WTC11 (cell line): Measurements from ENCODE around the gene AJM1. TPM values are rescaled to one million over a fixed set of nuclear protein-coding genes. Genes with fewer than 3 reads are reported as not detected.
"Not testable (repeated sequence)": the region's sequence is repeated elsewhere in the genome, so short reads cannot be mapped to it uniquely, and the experiment has no call there.

ENCODE experiments used
- ATAC-seq: fragments of 200-7000 bp; cut with Tn5 transposase; 2 replicates; pipeline ENCODE4 v1.10.0; 2021; ENCODE audit warnings: mild to moderate bottlenecking, moderate library complexity
- CTCF ChIA-PET: fragments of 300-600 bp; sonication (Branson Sonifier 250); formaldehyde crosslinking; loops from one replicate; lab custom pipeline; 2021; ENCODE audit warnings: antibody characterized with exemption; lab: Charles Lee
- POLR2A ChIA-PET: fragments of 350-600 bp; sonication (Branson Sonifier 250); formaldehyde crosslinking; loops from one replicate; lab custom pipeline; 2021; ENCODE audit warnings: antibody characterized with exemption; lab: Charles Lee
- DNase-seq: peaks from one replicate; pipeline ENCODE4 v3.0.0; 2021; ENCODE audit warnings: low spot score
- H3K27ac Mint-ChIP-seq: 2 replicates; pipeline ENCODE4 v1.8.0; 2021; ENCODE audit warnings: mixed read lengths
- H3K27me3 Mint-ChIP-seq: 2 replicates; pipeline ENCODE4 v1.8.0; 2021; ENCODE audit warnings: low read depth, mild to moderate bottlenecking, moderate library complexity, mixed read lengths
- H3K36me3 Mint-ChIP-seq: 2 replicates; pipeline ENCODE4 v1.8.0; 2021; ENCODE audit warnings: mixed read lengths
- H3K4me1 Mint-ChIP-seq: 2 replicates; pipeline ENCODE4 v1.8.0; 2022; ENCODE audit warnings: mixed read lengths
- H3K4me3 Mint-ChIP-seq: 2 replicates; pipeline ENCODE4 v1.8.0; 2021; ENCODE audit warnings: mild to moderate bottlenecking, moderate library complexity, mixed read lengths
- H3K9me3 Mint-ChIP-seq: 2 replicates; pipeline ENCODE4 v1.8.0; 2021; ENCODE audit warnings: mixed read lengths
- ATF1 ChIP-seq: sonication (generic); formaldehyde crosslinking; IDR thresholded peaks from 2 replicates; pipeline ENCODE4 v1.8.1; 2023; ENCODE audit warnings: mild to moderate bottlenecking, moderate library complexity, missing genetic modification reagents
- GABPB1 ChIP-seq: sonication (generic); formaldehyde crosslinking; IDR thresholded peaks from 2 replicates; pipeline ENCODE4 v1.8.1; 2023; ENCODE audit warnings: mild to moderate bottlenecking, missing genetic modification reagents
- NFATC4 ChIP-seq: fragments of 250-450 bp; sonication (Bioruptor Pico); IDR thresholded peaks from 2 replicates; pipeline ENCODE4 v1.9.0; 2021; ENCODE audit warnings: mild to moderate bottlenecking
- ZNF423 ChIP-seq: fragments of 250-450 bp; sonication (Bioruptor Pico); IDR thresholded peaks from 2 replicates; pipeline ENCODE4 v2.1.2; 2022; ENCODE audit warnings: mild to moderate bottlenecking, moderate library complexity
- total RNA-seq: library from RNA; stranded (reverse); gene quantifications from 3 replicates; pipeline ENCODE4 v1.2.3, GENCODE V29; 2021
- TF ChIP-seq, protein P1 (sequence below): sonication (generic); formaldehyde crosslinking; IDR thresholded peaks from 2 replicates; pipeline ENCODE4 v1.8.1; 2023; ENCODE audit warnings: mild to moderate bottlenecking, missing genetic modification reagents, moderate library complexity
- TF ChIP-seq, protein P2 (sequence below): sonication (generic); formaldehyde crosslinking; IDR thresholded peaks from 2 replicates; pipeline ENCODE4 v1.8.0; 2022; ENCODE audit warnings: missing genetic modification reagents
- TF ChIP-seq, protein P3 (sequence below): fragments of 250-450 bp; sonication (Bioruptor Pico); IDR thresholded peaks from 2 replicates; pipeline ENCODE4 v1.9.0; 2021; ENCODE audit warnings: mild to moderate bottlenecking
- TF ChIP-seq, protein P4 (sequence below): fragments of 250-450 bp; sonication (Bioruptor Pico); IDR thresholded peaks from 2 replicates; pipeline ENCODE4 v1.9.0; 2021; ENCODE audit warnings: mild to moderate bottlenecking, borderline replicate concordance

The AJM1 gene
- total RNA-seq, 1 experiment from 2014 or later, result 1.6 TPM

DNA sequence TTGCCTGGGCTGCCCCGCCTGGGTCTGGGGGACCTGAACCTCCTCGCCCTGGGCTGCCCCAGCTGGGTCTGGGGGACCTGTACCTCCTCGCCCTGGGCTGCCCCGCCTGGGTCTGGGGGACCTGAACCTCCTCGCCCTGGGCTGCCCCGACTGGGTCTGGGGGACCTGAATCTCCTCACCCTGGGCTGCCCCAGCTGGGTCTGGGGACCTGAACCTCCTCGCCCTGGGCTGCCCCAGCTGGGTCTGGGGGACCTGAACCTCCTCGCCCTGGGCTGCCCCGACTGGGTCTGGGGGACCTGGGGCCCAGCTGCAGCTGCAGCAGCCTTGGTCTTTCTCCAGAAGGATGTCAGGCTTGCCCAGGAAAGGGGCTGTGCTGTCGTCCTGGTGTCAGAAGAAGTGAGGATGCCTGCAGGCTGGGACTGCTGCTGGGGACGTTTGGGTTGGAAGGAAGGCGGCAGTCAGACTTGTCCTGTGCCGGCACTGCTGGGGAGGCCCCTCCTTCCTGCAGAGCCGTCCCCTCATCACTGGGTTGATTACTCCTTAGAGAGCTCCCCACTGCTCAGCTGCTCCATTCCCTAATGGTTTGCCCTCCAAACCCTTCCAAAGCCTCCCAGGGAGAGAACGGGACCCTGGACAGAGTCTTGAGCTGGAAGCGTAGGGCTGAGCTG, 8.8 kb upstream of the AJM1 start:
- ChIA-PET POLR2A (interaction anchor here (0.7 kb wide), 1 partner anchor 22 kb away, joined by 3 read pairs; no protein-coding TSS in a partner anchor), CTCF (interaction anchor here (1.4 to 1.5 kb wide), 2 partner anchors 9 to 234 kb away, joined by 3 read pairs; partner anchors contain the start of gene AJM1)
- not testable (repeated sequence) for H3K4me1 Mint-ChIP-seq, H3K9me3 Mint-ChIP-seq, ATAC-seq, H3K4me3 Mint-ChIP-seq, DNase-seq, H3K27me3 Mint-ChIP-seq
- Mint-ChIP-seq H3K27ac (peak overlapping the region; percentile 26; the same call in 1 of the 2 replicates), H3K36me3 (peaks cover 30% of the 10 kb centered on the region)

DNA sequence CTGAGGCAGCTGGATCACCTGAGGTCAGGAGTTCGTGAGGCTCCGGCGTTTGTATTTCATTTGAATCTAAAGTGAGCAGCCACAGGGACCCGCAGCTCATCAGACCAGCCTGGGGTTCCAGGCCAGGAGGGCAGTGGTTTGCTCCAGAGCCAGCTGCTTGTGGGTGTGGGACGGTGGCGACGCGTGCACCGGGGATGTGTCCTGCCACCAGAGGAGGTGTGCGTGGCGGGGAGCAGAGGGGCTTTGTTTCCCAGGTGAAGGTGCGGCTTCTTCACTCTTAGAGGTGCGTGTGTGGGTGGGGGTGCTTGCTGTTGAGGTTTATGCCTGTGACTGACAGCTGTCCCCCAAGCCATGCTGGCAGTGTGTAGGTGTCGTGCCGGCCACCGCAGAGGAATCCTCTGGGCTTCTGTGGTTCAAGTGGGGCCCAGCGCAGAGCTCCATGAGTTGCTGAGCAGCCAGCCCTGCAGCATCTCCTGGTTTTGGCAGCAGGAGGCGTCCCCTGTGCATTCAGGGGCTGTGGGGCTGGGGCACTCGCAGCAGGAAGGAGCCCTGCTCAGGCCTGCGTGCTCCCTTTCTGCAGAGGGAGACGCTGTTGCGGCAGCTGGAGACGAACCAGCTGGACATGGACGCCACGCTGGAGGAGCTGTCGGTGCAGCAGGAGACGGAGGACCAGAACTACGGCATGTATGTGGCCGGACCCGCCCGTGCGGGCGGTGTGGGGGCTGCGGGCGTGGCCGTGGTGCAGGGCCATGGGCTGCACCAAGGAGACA, 6.9 kb upstream of the AJM1 start:
- no peaks in the 10 kb centered on the region for H3K27me3 Mint-ChIP-seq
- peaks cover 19% of the 10 kb centered on the region; the same call in 1 of the 2 replicates for H3K36me3 Mint-ChIP-seq
- ATAC-seq (no peak), DNase-seq (no peak)
- TF ChIP-seq NFATC4 (CRISPR knock-in tag) (no peak), ZNF423 (CRISPR knock-in tag) (no peak), ATF1 (CRISPR knock-in tag) (no peak), GABPB1 (CRISPR knock-in tag) (no peak)
- TF ChIP-seq, protein P1, sequence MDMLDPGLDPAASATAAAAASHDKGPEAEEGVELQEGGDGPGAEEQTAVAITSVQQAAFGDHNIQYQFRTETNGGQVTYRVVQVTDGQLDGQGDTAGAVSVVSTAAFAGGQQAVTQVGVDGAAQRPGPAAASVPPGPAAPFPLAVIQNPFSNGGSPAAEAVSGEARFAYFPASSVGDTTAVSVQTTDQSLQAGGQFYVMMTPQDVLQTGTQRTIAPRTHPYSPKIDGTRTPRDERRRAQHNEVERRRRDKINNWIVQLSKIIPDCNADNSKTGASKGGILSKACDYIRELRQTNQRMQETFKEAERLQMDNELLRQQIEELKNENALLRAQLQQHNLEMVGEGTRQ, result no peak
- TF ChIP-seq, protein P2, sequence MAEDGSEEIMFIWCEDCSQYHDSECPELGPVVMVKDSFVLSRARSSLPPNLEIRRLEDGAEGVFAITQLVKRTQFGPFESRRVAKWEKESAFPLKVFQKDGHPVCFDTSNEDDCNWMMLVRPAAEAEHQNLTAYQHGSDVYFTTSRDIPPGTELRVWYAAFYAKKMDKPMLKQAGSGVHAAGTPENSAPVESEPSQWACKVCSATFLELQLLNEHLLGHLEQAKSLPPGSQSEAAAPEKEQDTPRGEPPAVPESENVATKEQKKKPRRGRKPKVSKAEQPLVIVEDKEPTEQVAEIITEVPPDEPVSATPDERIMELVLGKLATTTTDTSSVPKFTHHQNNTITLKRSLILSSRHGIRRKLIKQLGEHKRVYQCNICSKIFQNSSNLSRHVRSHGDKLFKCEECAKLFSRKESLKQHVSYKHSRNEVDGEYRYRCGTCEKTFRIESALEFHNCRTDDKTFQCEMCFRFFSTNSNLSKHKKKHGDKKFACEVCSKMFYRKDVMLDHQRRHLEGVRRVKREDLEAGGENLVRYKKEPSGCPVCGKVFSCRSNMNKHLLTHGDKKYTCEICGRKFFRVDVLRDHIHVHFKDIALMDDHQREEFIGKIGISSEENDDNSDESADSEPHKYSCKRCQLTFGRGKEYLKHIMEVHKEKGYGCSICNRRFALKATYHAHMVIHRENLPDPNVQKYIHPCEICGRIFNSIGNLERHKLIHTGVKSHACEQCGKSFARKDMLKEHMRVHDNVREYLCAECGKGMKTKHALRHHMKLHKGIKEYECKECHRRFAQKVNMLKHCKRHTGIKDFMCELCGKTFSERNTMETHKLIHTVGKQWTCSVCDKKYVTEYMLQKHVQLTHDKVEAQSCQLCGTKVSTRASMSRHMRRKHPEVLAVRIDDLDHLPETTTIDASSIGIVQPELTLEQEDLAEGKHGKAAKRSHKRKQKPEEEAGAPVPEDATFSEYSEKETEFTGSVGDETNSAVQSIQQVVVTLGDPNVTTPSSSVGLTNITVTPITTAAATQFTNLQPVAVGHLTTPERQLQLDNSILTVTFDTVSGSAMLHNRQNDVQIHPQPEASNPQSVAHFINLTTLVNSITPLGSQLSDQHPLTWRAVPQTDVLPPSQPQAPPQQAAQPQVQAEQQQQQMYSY (CRISPR knock-in tag), result no peak
- TF ChIP-seq, protein P3, sequence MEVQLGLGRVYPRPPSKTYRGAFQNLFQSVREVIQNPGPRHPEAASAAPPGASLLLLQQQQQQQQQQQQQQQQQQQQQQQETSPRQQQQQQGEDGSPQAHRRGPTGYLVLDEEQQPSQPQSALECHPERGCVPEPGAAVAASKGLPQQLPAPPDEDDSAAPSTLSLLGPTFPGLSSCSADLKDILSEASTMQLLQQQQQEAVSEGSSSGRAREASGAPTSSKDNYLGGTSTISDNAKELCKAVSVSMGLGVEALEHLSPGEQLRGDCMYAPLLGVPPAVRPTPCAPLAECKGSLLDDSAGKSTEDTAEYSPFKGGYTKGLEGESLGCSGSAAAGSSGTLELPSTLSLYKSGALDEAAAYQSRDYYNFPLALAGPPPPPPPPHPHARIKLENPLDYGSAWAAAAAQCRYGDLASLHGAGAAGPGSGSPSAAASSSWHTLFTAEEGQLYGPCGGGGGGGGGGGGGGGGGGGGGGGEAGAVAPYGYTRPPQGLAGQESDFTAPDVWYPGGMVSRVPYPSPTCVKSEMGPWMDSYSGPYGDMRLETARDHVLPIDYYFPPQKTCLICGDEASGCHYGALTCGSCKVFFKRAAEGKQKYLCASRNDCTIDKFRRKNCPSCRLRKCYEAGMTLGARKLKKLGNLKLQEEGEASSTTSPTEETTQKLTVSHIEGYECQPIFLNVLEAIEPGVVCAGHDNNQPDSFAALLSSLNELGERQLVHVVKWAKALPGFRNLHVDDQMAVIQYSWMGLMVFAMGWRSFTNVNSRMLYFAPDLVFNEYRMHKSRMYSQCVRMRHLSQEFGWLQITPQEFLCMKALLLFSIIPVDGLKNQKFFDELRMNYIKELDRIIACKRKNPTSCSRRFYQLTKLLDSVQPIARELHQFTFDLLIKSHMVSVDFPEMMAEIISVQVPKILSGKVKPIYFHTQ (CRISPR knock-in tag), result no peak
- TF ChIP-seq, protein P4, sequence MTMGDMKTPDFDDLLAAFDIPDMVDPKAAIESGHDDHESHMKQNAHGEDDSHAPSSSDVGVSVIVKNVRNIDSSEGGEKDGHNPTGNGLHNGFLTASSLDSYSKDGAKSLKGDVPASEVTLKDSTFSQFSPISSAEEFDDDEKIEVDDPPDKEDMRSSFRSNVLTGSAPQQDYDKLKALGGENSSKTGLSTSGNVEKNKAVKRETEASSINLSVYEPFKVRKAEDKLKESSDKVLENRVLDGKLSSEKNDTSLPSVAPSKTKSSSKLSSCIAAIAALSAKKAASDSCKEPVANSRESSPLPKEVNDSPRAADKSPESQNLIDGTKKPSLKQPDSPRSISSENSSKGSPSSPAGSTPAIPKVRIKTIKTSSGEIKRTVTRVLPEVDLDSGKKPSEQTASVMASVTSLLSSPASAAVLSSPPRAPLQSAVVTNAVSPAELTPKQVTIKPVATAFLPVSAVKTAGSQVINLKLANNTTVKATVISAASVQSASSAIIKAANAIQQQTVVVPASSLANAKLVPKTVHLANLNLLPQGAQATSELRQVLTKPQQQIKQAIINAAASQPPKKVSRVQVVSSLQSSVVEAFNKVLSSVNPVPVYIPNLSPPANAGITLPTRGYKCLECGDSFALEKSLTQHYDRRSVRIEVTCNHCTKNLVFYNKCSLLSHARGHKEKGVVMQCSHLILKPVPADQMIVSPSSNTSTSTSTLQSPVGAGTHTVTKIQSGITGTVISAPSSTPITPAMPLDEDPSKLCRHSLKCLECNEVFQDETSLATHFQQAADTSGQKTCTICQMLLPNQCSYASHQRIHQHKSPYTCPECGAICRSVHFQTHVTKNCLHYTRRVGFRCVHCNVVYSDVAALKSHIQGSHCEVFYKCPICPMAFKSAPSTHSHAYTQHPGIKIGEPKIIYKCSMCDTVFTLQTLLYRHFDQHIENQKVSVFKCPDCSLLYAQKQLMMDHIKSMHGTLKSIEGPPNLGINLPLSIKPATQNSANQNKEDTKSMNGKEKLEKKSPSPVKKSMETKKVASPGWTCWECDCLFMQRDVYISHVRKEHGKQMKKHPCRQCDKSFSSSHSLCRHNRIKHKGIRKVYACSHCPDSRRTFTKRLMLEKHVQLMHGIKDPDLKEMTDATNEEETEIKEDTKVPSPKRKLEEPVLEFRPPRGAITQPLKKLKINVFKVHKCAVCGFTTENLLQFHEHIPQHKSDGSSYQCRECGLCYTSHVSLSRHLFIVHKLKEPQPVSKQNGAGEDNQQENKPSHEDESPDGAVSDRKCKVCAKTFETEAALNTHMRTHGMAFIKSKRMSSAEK (CRISPR knock-in tag), result no peak
- ChIA-PET POLR2A (interaction anchor here (1.3 kb wide), 1 partner anchor 12 kb away, joined by 4 read pairs; no protein-coding TSS in a partner anchor), CTCF (interaction anchor here (0.7 to 1.6 kb wide), 7 partner anchors 9 to 232 kb away, joined by 3 to 10 read pairs (median 4); no protein-coding TSS in a partner anchor)
- H3K9me3 Mint-ChIP-seq, result no peaks in the 10 kb centered on the region
- H3K27ac Mint-ChIP-seq, result no peak overlapping the region
- no peak overlapping the region for H3K4me3 Mint-ChIP-seq
- peaks cover 5% of the 10 kb centered on the region for H3K4me1 Mint-ChIP-seq
